CD4-positive, alpha-beta T cell (primary cell): ENCODE measurements around the gene POLH. TPM values are rescaled to one million over a fixed set of nuclear protein-coding genes. Genes with fewer than 3 reads are reported as not detected.
"Not testable (repeated sequence)": the region's sequence is repeated elsewhere in the genome, so short reads cannot be mapped to it uniquely, and the experiment has no call there.

ENCODE experiments used
- ATAC-seq: fragments of 200-7000 bp; cut with Tn5 transposase; one replicate; pipeline ENCODE4 v1.10.0; 2022; ENCODE audit warnings: mild to moderate bottlenecking; ENCODE audit not compliant: poor library complexity
- CTCF ChIA-PET: fragments of 350-600 bp; sonication (Branson Sonifier 250); formaldehyde crosslinking; loops from one replicate; lab custom pipeline; 2021; ENCODE audit warnings: antibody characterized with exemption, inconsistent platforms; lab: Charles Lee
- POLR2A ChIA-PET: fragments of 350-600 bp; sonication (Branson Sonifier 250); formaldehyde crosslinking; loops from one replicate; lab custom pipeline; 2021; ENCODE audit warnings: antibody characterized with exemption, inconsistent platforms; lab: Charles Lee
- DNase-seq, 14 experiments: peaks; one replicate each; pipeline ENCODE4 v3.0.0-alpha.2; 2013 to 2020; ENCODE audit warnings: mixed read lengths in 2 of 14
- H3K27ac ChIP-seq, 2 donors: one replicate each; pipeline versions ENCODE4 v1.5.1 to v1.7.0; 2013; ENCODE audit warnings: low read length in 2 of 2, low read depth in 1 of 2, mild to moderate bottlenecking in 1 of 2
- H3K27me3 ChIP-seq, 2 experiments: 1 replicate in 1 of 2; 2 replicates in 1 of 2; pipeline versions ENCODE4 v1.6.1 to v1.7.0; 2013; ENCODE audit warnings: low read length in 2 of 2, control low read depth in 1 of 2, mild to moderate bottlenecking in 1 of 2, moderate library complexity in 1 of 2; ENCODE audit not compliant: insufficient read depth in 2 of 2, control insufficient read depth in 1 of 2
- H3K36me3 ChIP-seq: one replicate; pipeline ENCODE4 v1.6.1; 2013; ENCODE audit warnings: low read length, control low read depth; ENCODE audit not compliant: insufficient read depth
- H3K4me1 ChIP-seq: one replicate; pipeline ENCODE4 v1.6.1; 2013; ENCODE audit warnings: low read length, control low read depth; ENCODE audit not compliant: insufficient read depth
- H3K4me3 ChIP-seq: one replicate; pipeline ENCODE4 v1.5.1; 2013; ENCODE audit warnings: mild to moderate bottlenecking, low read length, moderate library complexity
- H3K9me3 ChIP-seq, 2 experiments: 1 replicate in 1 of 2; 2 replicates in 1 of 2; pipeline versions ENCODE4 v1.6.1 to v1.7.0; 2013; ENCODE audit warnings: low read length in 2 of 2, mild to moderate bottlenecking in 2 of 2, control low read depth in 1 of 2, moderate library complexity in 1 of 2; ENCODE audit not compliant: control insufficient read depth in 1 of 2, insufficient read depth in 1 of 2
- H3K27ac Mint-ChIP-seq: one replicate; pipeline ENCODE4 v1.8.0; 2020; ENCODE audit warnings: mixed read lengths
- H3K27me3 Mint-ChIP-seq: one replicate; pipeline ENCODE4 v1.8.0; 2021; ENCODE audit warnings: mixed read lengths
- H3K36me3 Mint-ChIP-seq: one replicate; pipeline ENCODE4 v1.8.0; 2021; ENCODE audit warnings: low read depth, mixed read lengths
- H3K4me1 Mint-ChIP-seq: one replicate; pipeline ENCODE4 v1.8.0; 2021; ENCODE audit warnings: low read depth, mixed read lengths
- H3K4me3 Mint-ChIP-seq: one replicate; pipeline ENCODE4 v1.8.0; 2020; ENCODE audit warnings: mild to moderate bottlenecking, mixed read lengths
- H3K9me3 Mint-ChIP-seq: one replicate; pipeline ENCODE4 v1.8.0; 2020; ENCODE audit warnings: mixed read lengths
- CTCF ChIP-seq: fragments of 200-600 bp; IDR thresholded peaks from one replicate; pipeline ENCODE4 v1.8.0; 2022; ENCODE audit warnings: antibody characterized with exemption, mild to moderate bottlenecking
- intact Hi-C, 2 experiments: fragments of 100-400 bp; cut with DNase I in 1 of 2; cut with micrococcal nuclease in 1 of 2; formaldehyde crosslinking; loops; one replicate each; pipeline versions ENCODE4 v1.15.1 to v1.9.0; 2023 to 2025; cut with DNase I, micrococcal nuclease
- total RNA-seq, 174 experiments: library from RNA in 2 of 174; stranded (reverse) in 2 of 174; gene quantifications; one replicate each; pipeline ENCODE4 v1.2.3 and lab custom pipeline; 2021 to 2026

POLH gene
- total RNA-seq, 2 experiments from 2014 or later, result 4.2 to 4.4 TPM

- ATAC-seq (no peak), DNase-seq (no peak)
- H3K27ac Mint-ChIP-seq, result no peak overlapping the region
- H3K4me1 ChIP-seq, result peaks cover 27% of the 10 kb centered on the region
- intact Hi-C loops, result no loop called here
- H3K9me3 ChIP-seq, result no peaks in the 10 kb centered on the region
- H3K4me1 Mint-ChIP-seq, result peaks cover 29% of the 10 kb centered on the region
- no peaks in the 10 kb centered on the region for H3K9me3 Mint-ChIP-seq
- H3K27ac ChIP-seq, result no peak overlapping the region
- peaks cover 54% of the 10 kb centered on the region for H3K36me3 ChIP-seq
- H3K27me3 Mint-ChIP-seq, result no peaks in the 10 kb centered on the region
- no peaks in the 10 kb centered on the region for H3K27me3 ChIP-seq
- peaks cover 75% of the 10 kb centered on the region for H3K36me3 Mint-ChIP-seq
- no peak for TF ChIP-seq CTCF
- POLR2A ChIA-PET, result no interaction called here
- H3K4me3 ChIP-seq, result no peak overlapping the region
- CTCF ChIA-PET, result no interaction called here
- H3K4me3 Mint-ChIP-seq, result no peak overlapping the region
Observed at GRCh38 chr6:43588194-43588593, 12.2 kb downstream of the POLH start.

GRCh38 chr6:43589564-43589963 is 13.6 kb downstream of the POLH start:
- ATAC-seq, H3K27ac ChIP-seq, intact Hi-C loops, CTCF ChIA-PET, POLR2A ChIA-PET, H3K27me3 ChIP-seq, DNase-seq, H3K9me3 Mint-ChIP-seq, H3K27ac Mint-ChIP-seq, H3K27me3 Mint-ChIP-seq, H3K4me3 ChIP-seq, H3K9me3 ChIP-seq, H3K4me3 Mint-ChIP-seq: not testable (repeated sequence)
- H3K36me3 ChIP-seq, result peaks cover 40% of the 10 kb centered on the region
- H3K4me1 Mint-ChIP-seq, result peaks cover 16% of the 10 kb centered on the region
- H3K36me3 Mint-ChIP-seq, result peaks cover 63% of the 10 kb centered on the region
- peaks cover 17% of the 10 kb centered on the region for H3K4me1 ChIP-seq

GRCh38 chr6:43593938-43594337 is 18.0 kb downstream of the POLH start:
- no peaks in the 10 kb centered on the region for H3K4me1 ChIP-seq
- Mint-ChIP-seq H3K36me3 (peaks cover 49% of the 10 kb centered on the region), H3K9me3 (no peaks in the 10 kb centered on the region), H3K27ac (no peak overlapping the region), H3K27me3 (no peaks in the 10 kb centered on the region), H3K4me3 (no peak overlapping the region), H3K4me1 (no peaks in the 10 kb centered on the region)
- CTCF ChIA-PET, result interaction anchor here (1.6 to 1.8 kb wide), 2 partner anchors 9 to 14 kb away, joined by 5 to 8 read pairs; no protein-coding TSS in a partner anchor
- H3K27me3 ChIP-seq, result no peaks in the 10 kb centered on the region
- intact Hi-C loops, result no loop called here
- POLR2A ChIA-PET, result no interaction called here
- H3K9me3 ChIP-seq, result no peaks in the 10 kb centered on the region
- no peak for DNase-seq
- TF ChIP-seq CTCF, result no peak
- no peak overlapping the region for H3K4me3 ChIP-seq
- peaks cover 22% of the 10 kb centered on the region for H3K36me3 ChIP-seq
- no peak for ATAC-seq
- H3K27ac ChIP-seq, result no peak overlapping the region

GRCh38 chr6:43600595-43600994 is 24.6 kb downstream of the POLH start:
- Histone ChIP-seq H3K4me1 (no peaks in the 10 kb centered on the region), H3K27ac (no peak overlapping the region), H3K36me3 (peaks cover 64% of the 10 kb centered on the region), H3K27me3 (no peaks in the 10 kb centered on the region), H3K4me3 (no peak overlapping the region), H3K9me3 (no peaks in the 10 kb centered on the region)
- Mint-ChIP-seq H3K4me1 (no peaks in the 10 kb centered on the region), H3K27ac (no peak overlapping the region), H3K4me3 (no peak overlapping the region), H3K27me3 (no peaks in the 10 kb centered on the region), H3K9me3 (no peaks in the 10 kb centered on the region), H3K36me3 (peaks cover 58% of the 10 kb centered on the region)
- no peak for TF ChIP-seq CTCF
- intact Hi-C loops, result loop anchor here in 1 of 2 experiments (10.0 kb wide), 1 partner anchor 164 kb away; no protein-coding TSS in a partner anchor
- ATAC-seq (no peak), DNase-seq (no peak)
- CTCF ChIA-PET, result interaction anchor here (0.6 kb wide), 1 partner anchor 9 kb away, joined by 3 read pairs; no protein-coding TSS in a partner anchor
- POLR2A ChIA-PET, result no interaction called here
